Breast epithelium (tissue), 3 donors: Measurements from ENCODE around the gene ADAMTSL2.

Experiments
- CTCF ChIP-seq, 3 donors: fragments of 450-650 bp; IDR thresholded peaks; one replicate each; pipeline ENCODE4 v1.5.1; 2016 to 2017; ENCODE audit warnings: antibody characterized with exemption in 3 of 3, mild to moderate bottlenecking in 3 of 3, moderate library complexity in 3 of 3
- POLR2A ChIP-seq: fragments of 450-650 bp; IDR thresholded peaks from one replicate; pipeline ENCODE4 v1.6.1; 2016; ENCODE audit warnings: antibody characterized with exemption, mild to moderate bottlenecking, moderate library complexity

- TF ChIP-seq CTCF (IDR thresholded peaks at IDR 0.05) (no peak), POLR2A (no peak)
Measured at GRCh38 chr9:133490865-133491655, 43.4 kb upstream of the ADAMTSL2 start.
